Testis (tissue), 3 donors: Measurements from ENCODE around the gene EPHB1. TPM values are rescaled to one million over a fixed set of nuclear protein-coding genes. Genes with fewer than 3 reads are reported as not detected.

Experiments used
- DNase-seq: peaks from one replicate; pipeline ENCODE4 v3.0.0-alpha.2; 2019
- H3K27ac ChIP-seq, 2 donors: fragments of 200-600 bp; sonication (generic); one replicate each; pipeline ENCODE4 v1.5.1; 2019
- H3K27me3 ChIP-seq: fragments of 200-600 bp; sonication (generic); one replicate; pipeline ENCODE4 v1.5.1; 2019
- H3K36me3 ChIP-seq: fragments of 200-600 bp; sonication (generic); one replicate; pipeline ENCODE4 v1.5.1; 2017; ENCODE audit warnings: low read depth; ENCODE audit errors: missing control alignments
- H3K4me1 ChIP-seq: fragments of 200-600 bp; sonication (generic); one replicate; pipeline ENCODE4 v1.5.1; 2019
- H3K4me3 ChIP-seq, 2 donors: fragments of 200-600 bp; sonication (generic); one replicate each; pipeline ENCODE4 v1.5.1; 2017 to 2019
- H3K9me3 ChIP-seq: fragments of 200-600 bp; sonication (generic); one replicate; pipeline ENCODE4 v1.5.1; 2017
- CTCF ChIP-seq, 3 experiments: fragments of 450-650 bp in 2 of 3; fragments of 200-600 bp in 1 of 3; sonication (generic) in 1 of 3; IDR thresholded peaks; one replicate each; pipeline ENCODE4 v1.5.1; 2016 to 2019; ENCODE audit warnings: antibody characterized with exemption in 3 of 3, mild to moderate bottlenecking in 2 of 3, moderate library complexity in 1 of 3
- POLR2A ChIP-seq: fragments of 450-650 bp; IDR thresholded peaks from one replicate; pipeline ENCODE4 v1.6.1; 2017; ENCODE audit warnings: antibody characterized with exemption, mild to moderate bottlenecking, moderate library complexity
- WGBS, 2 donors: methylation state at CpG; one replicate each; pipeline ENCODE4 v1.1.5; 2018; 5-methylcytosine and 5-hydroxymethylcytosine counted together
- intact Hi-C: fragments of 100-400 bp; cut with DNase I; formaldehyde crosslinking; loops from one replicate; pipeline ENCODE4 v1.15.1; 2023; ENCODE audit warnings: low total_unique reads
- polyA plus RNA-seq: library from polyadenylated mRNA; stranded (reverse); fragments of 350-450 nt; fragmentation: Illumina TruSeq; extraction: RNeasy Lipid Tissue Mini Kit (QIAGEN cat#74804); gene quantifications from one replicate; pipeline ENCODE4 v1.2.3, GENCODE V29; 2014; ENCODE audit warnings: low read depth, low replicate concordance; ENCODE audit not compliant: insufficient read depth
- total RNA-seq, 2 donors: library from RNA; depleted of rRNA; stranded (reverse); fragments of >200 nt; gene quantifications; one replicate each; pipeline ENCODE4 v1.2.3, GENCODE V29; 2016

The EPHB1 gene
- total and polyA plus RNA-seq, 3 donors from 2014 or later, result 20.8 to 37.1 (median 31.3) TPM

GRCh38 chr3:134840459-134840858, 45.4 kb downstream of the EPHB1 start:
- no peaks in the 10 kb centered on the region for H3K27me3 ChIP-seq
- no peak for TF ChIP-seq POLR2A
- TF ChIP-seq CTCF (IDR thresholded peaks at IDR 0.05), result no peak
- no peaks in the 10 kb centered on the region for H3K36me3 ChIP-seq
- no peak overlapping the region for H3K4me3 ChIP-seq
- DNase-seq, result no peak
- H3K27ac ChIP-seq, result no peak overlapping the region
- H3K9me3 ChIP-seq, result no peaks in the 10 kb centered on the region
- H3K4me1 ChIP-seq, result no peaks in the 10 kb centered on the region
- intact Hi-C loops, result no loop called here
- 67 to 88% methylated on average over 2 of the region's 2 CpGs for WGBS, 2 donors

- H3K27me3 ChIP-seq, result no peaks in the 10 kb centered on the region
- intact Hi-C loops, result no loop called here
- no peak for DNase-seq
- no peak overlapping the region for H3K27ac ChIP-seq
- no peak overlapping the region for H3K4me3 ChIP-seq
- H3K36me3 ChIP-seq, result no peaks in the 10 kb centered on the region
- H3K9me3 ChIP-seq, result no peaks in the 10 kb centered on the region
- H3K4me1 ChIP-seq, result no peaks in the 10 kb centered on the region
- no peak for TF ChIP-seq POLR2A
- no peak for TF ChIP-seq CTCF (IDR thresholded peaks at IDR 0.05)
- WGBS, 2 donors, result 87 to 92% methylated on average over 9 of the region's 9 CpGs
Observed at GRCh38 chr3:134846084-134846483, 51.0 kb downstream of the EPHB1 start.

- TF ChIP-seq POLR2A (no peak), CTCF (IDR thresholded peaks at IDR 0.05) (no peak)
- H3K36me3 ChIP-seq, result no peaks in the 10 kb centered on the region
- H3K27me3 ChIP-seq, result no peaks in the 10 kb centered on the region
- H3K4me3 ChIP-seq, result no peak overlapping the region
- intact Hi-C loops, result no loop called here
- DNase-seq, result no peak
- H3K4me1 ChIP-seq, result no peaks in the 10 kb centered on the region
- H3K27ac ChIP-seq, result no peak overlapping the region
- whole genome bisulfite sequencing, 2 donors, result 60 to 62% methylated on average over 10 of the region's 10 CpGs
- H3K9me3 ChIP-seq, result no peaks in the 10 kb centered on the region
Observed at GRCh38 chr3:134846911-134847317, 51.9 kb downstream of the EPHB1 start.

GRCh38 chr3:134847349-134847748, 52.3 kb downstream of the EPHB1 start:
- no peak overlapping the region for H3K27ac ChIP-seq
- no peak overlapping the region for H3K4me3 ChIP-seq
- TF ChIP-seq CTCF (IDR thresholded peaks at IDR 0.05) (no peak), POLR2A (no peak)
- DNase-seq, result no peak
- no peaks in the 10 kb centered on the region for H3K36me3 ChIP-seq
- H3K9me3 ChIP-seq, result no peaks in the 10 kb centered on the region
- WGBS, 2 donors, result 48 to 69% methylated on average over 2 of the region's 2 CpGs
- no peaks in the 10 kb centered on the region for H3K4me1 ChIP-seq
- intact Hi-C loops, result no loop called here
- H3K27me3 ChIP-seq, result no peaks in the 10 kb centered on the region

- H3K36me3 ChIP-seq, result no peaks in the 10 kb centered on the region
- no peak overlapping the region for H3K4me3 ChIP-seq
- intact Hi-C loops, result no loop called here
- TF ChIP-seq CTCF (IDR thresholded peaks at IDR 0.05) (no peak), POLR2A (no peak)
- H3K27me3 ChIP-seq, result no peaks in the 10 kb centered on the region
- no peaks in the 10 kb centered on the region for H3K9me3 ChIP-seq
- 90 to 95% methylated on average over 6 of the region's 6 CpGs for WGBS, 2 donors
- no peak overlapping the region for H3K27ac ChIP-seq
- no peak for DNase-seq
- H3K4me1 ChIP-seq, result no peaks in the 10 kb centered on the region
Observed at GRCh38 chr3:134849561-134849960, 54.5 kb downstream of the EPHB1 start.
